HTR-8/SVneo (cell line): ENCODE results near the gene ART3.
"Not testable (repeated sequence)": the region's sequence is repeated elsewhere in the genome, so short reads cannot be mapped to it uniquely, and the experiment has no call there.

Experiments
- DNase-seq: peaks from one replicate; pipeline ENCODE4 v3.0.0; 2011; ENCODE audit warnings: low spot score, mixed read lengths; ENCODE audit not compliant: insufficient read length
- FAIRE-seq: peaks from 2 replicates; lab custom pipeline; 2011; peaks lifted over from hg19 to GRCh38; lab: Jason Lieb, UNC

Gene ART3

GRCh38 chr4:76074468-76074867, at the start of gene ART3:
ART3 (plus strand) TSS chr4:76074709; CDS start chr4:76075890, 1,181 bp downstream.
- DNase-seq (no peak), FAIRE-seq (no peak)

GRCh38 chr4:76028350-76028765, 46.2 kb upstream of the ART3 start:
- DNase-seq (no peak), FAIRE-seq (no peak)

GRCh38 chr4:76029300-76029699, 45.2 kb upstream of the ART3 start:
- DNase-seq (no peak), FAIRE-seq (no peak)

GRCh38 chr4:76035141-76035540, 39.4 kb upstream of the ART3 start:
- DNase-seq (no peak), FAIRE-seq (no peak)

GRCh38 chr4:76035799-76036380, 38.6 kb upstream of the ART3 start, which contains the start of gene CXCL11:
CXCL11 (minus strand) TSS chr4:76036070; CDS start chr4:76035987, 83 bp downstream.
- FAIRE-seq (no peak), DNase-seq (no peak)

- FAIRE-seq, result no peak
- DNase-seq, result no peak
These were observed 37.7 kb upstream of the ART3 start for GRCh38 chr4:76036855-76037254.

GRCh38 chr4:76042241-76042998, 32.1 kb upstream of the ART3 start:
- not testable (repeated sequence) for FAIRE-seq

GRCh38 chr4:76043306-76043705, 31.2 kb upstream of the ART3 start:
- not testable (repeated sequence) for DNase-seq, FAIRE-seq

More at GRCh38 chr4:76042241-76042998, 32.1 kb upstream of the ART3 start:
- DNase-seq, result not testable (repeated sequence)

GRCh38 chr4:76044686-76045085, 29.8 kb upstream of the ART3 start:
- not testable (repeated sequence) for FAIRE-seq, DNase-seq

- FAIRE-seq, DNase-seq: not testable (repeated sequence)
These were observed 24.6 kb upstream of the ART3 start for GRCh38 chr4:76049860-76050416.

- DNase-seq, FAIRE-seq: not testable (repeated sequence)
These were observed 23.9 kb upstream of the ART3 start for GRCh38 chr4:76050560-76051050.

GRCh38 chr4:76053730-76054129, 20.8 kb upstream of the ART3 start:
- FAIRE-seq (no peak), DNase-seq (no peak)

- FAIRE-seq (no peak), DNase-seq (no peak)
These were observed 19.5 kb upstream of the ART3 start for GRCh38 chr4:76055016-76055415.

- FAIRE-seq (no peak), DNase-seq (no peak)
These were observed 19.1 kb upstream of the ART3 start for GRCh38 chr4:76055421-76055820.

GRCh38 chr4:76058302-76058701, 16.2 kb upstream of the ART3 start:
- DNase-seq (no peak), FAIRE-seq (no peak)

- FAIRE-seq, result no peak
- DNase-seq, result no peak
These were observed 15.6 kb upstream of the ART3 start for GRCh38 chr4:76058888-76059426.

GRCh38 chr4:76059750-76060149, 14.8 kb upstream of the ART3 start:
- FAIRE-seq, result no peak

GRCh38 chr4:76060506-76060905, 14.0 kb upstream of the ART3 start:
- no peak for FAIRE-seq

More at GRCh38 chr4:76059750-76060149, 14.8 kb upstream of the ART3 start:
- DNase-seq, result no peak

GRCh38 chr4:76061421-76061820, 13.1 kb upstream of the ART3 start:
- FAIRE-seq, result no peak
- no peak for DNase-seq

More at GRCh38 chr4:76060506-76060905, 14.0 kb upstream of the ART3 start:
- DNase-seq, result no peak

- DNase-seq, result no peak
- FAIRE-seq, result no peak
These were observed 12.5 kb upstream of the ART3 start for GRCh38 chr4:76061982-76062381.

GRCh38 chr4:76066546-76066945, 8.0 kb upstream of the ART3 start:
- no peak for DNase-seq
- no peak for FAIRE-seq
